GM19035 (cell line): Measurements from ENCODE around the gene UMPS.
"Not testable (repeated sequence)": the region's sequence is repeated elsewhere in the genome, so short reads cannot be mapped to it uniquely, and the experiment has no call there.

ENCODE experiments used
- ATAC-seq: cut with Tn5 transposase; IDR thresholded peaks from one replicate; pipeline ENCODE4 v1.9.1; 2021; ENCODE audit not compliant: unreplicated experiment

Gene UMPS

DNA sequence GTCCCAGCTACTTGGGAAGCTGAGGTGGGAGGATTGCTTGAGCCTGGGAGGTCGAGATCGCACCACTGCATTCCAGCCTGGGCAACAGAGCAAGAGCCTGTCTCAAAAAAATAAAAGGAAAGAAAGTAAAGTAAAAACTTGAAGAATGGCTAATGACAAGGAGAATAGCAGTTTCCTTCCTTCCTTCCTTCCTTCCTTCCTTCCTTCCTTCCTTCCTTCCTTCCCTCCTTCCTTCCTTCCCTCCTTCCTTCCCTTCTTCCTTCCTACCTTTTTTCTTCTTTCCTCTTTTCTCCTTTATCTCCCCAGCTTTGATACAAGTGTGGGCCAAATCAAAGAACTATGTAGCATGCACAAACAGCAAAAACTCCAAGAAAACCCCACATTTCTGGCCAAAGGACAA, 23.0 kb upstream of the UMPS start:
- ATAC-seq = not testable (repeated sequence)

GRCh38 chr3:124707656-124708062, 22.6 kb upstream of the UMPS start:
- ATAC-seq = no peak

DNA sequence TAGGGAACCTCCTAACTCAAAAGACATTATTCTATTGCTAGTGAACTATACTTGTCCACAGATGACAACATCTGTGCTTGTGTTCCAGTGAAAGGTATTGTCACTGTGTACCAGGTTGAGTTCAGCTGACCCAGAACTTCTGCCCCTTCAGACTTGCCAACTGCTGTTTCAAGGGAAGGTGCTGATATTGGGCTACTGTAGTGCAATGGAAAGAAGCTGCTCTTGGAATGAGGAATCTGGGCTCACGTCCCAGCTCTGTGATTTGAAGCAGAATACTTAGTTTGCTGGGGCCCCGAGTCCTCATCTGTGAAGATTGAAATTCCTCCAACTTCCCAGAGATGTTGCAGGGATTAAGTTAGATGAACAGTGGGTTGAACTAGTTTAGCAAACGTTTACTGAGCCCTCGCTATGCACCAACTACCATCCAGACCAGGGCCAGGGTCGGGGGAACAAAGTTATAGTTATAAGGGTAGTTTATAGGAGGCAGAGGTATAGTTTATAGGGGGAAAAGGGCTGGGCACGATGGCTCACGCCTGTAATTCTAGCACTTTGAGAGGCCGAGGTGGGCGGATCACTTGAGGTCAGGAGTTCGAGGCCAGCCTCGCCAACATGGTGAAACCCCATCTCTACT, 15.9 kb upstream of the UMPS start:
- ATAC-seq = no peak

GRCh38 chr3:124722589-124722988, 7.7 kb upstream of the UMPS start:
- ATAC-seq = no peak

GRCh38 chr3:124730941-124731297, 667 bp downstream of the UMPS start:
- no peak for ATAC-seq

DNA sequence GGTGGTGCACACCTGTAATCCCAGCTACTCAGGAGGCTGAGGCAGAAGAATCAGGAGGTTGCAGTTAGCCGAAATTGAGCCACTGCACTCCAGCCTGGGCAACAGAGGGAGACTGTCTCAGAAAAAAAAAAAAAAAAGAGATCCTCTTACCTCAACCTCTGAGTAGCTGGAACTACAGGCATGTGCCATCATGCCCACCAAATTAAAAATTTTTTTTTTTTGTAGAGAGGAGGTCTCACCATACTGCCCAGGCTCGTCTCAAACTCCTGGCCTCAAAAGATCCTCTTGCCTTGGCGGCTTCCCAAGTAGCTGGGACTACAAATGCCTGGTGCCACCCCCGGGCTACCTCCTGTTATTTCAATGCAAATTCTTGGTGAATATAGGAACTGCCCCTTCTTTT, 1.5 kb downstream of the UMPS start:
- no peak for ATAC-seq

DNA sequence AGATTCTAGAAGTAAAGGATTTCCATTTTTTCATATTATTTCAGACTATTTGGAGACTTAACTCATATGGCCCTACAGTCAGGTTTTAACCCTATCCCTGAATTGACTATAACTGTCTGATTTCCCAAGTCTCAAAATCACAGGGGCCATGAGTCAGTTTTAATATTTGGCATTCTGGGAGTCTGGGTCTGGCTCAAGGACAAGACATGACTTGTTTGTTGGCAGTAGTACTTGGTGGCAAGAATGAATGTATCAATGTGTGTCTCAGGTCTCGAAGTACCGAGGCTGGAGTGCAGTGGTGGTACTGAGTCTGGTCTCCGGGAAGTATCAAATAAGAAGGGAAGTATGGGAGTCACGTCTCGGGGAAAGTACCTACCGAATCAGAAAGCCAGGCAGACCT, 10.8 kb downstream of the UMPS start:
- ATAC-seq = no peak

DNA sequence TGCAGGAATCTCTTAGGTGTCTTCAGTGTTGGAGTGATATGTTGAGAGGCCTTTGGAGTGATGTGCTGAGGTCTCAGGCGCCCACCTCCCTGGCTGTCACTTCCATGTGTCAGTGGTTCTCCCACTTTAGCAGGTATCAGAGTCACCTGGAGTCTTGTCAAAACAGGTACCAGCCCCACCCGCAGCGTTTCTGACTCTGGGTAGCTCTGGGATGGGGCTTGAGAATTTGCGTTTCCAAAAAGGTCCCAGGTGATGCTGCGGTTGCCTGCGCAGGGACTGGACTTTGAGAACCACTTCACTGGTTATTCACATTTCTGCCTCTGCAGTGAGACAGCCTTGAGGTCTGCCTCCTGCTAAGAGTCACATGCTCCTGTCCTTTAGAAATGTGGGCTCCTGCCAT, 15.5 kb downstream of the UMPS start:
- no peak for ATAC-seq

DNA sequence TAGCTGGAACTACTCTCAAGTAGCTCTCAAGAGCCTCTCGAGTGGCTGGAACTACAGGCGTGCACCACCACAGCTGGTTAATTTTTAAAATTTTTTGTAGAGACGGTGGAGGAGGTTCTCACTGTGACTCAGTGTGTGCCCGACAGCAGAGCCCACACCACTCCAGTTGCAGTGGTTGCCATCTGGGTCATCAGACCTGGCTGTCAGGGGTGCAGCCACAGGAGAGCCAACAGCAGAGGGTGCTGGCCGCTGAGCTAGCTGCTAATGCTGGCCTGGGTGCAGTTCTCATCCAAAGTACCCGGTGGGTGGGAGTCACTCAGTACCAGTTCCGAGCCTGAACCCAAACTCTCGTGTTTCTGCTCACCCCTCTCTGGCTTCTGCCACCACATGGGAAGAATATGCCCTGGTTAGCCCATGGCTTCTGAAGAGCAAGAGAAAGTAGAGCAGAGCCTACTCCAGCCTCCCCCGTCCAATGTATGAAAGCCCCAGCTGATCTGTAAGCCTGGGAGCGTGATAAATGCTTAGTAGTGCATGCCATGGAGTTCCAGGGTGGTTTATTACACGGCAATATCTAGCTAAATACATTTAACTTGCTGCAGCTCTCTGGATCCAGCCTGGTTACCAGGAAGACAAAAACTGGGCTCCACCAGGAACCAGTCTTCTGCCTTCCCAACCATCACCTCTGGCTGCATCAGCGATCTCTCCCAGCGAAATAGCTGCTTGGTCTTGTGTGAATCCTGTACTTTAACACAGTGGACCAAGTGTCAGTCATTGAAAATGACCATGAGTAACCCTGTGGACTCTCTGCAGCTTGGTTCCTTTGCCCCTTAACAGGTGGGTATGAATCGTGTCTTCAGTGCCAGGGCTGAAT, 17.1 kb downstream of the UMPS start:
- ATAC-seq = no peak

DNA sequence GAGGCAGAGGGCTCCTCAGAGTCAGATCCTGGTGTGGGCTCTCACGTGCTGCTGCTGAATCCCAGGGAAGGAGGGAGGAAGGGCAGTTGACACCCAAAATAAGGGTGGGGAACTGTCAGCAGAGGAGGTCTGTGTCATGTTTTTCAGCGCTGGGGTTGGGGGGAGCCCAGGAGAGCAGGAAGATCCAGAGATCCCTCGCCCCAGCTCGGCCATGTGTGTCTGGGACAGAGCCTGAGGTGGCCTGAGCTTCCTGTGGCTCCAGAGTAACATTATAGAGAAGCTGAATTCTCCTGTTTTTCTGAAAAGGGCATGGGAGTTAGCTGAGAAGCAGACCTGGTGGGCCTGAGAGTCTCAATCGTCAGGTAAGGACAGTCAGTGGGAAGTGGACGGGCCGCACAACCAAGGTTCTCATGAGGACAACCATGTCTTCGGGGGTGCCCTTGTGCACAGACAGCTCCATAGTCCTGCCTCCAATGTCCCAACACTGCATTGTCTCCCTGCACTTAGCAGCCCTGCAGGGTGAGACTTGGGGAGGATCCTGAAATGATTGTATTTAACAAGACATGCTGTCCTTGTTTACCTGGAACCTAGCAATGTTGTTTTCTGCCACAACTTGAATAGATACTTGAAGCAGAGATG, 18.4 kb downstream of the UMPS start:
- no peak for ATAC-seq

GRCh38 chr3:124749877-124750276, 19.6 kb downstream of the UMPS start:
- not testable (repeated sequence) for ATAC-seq

DNA sequence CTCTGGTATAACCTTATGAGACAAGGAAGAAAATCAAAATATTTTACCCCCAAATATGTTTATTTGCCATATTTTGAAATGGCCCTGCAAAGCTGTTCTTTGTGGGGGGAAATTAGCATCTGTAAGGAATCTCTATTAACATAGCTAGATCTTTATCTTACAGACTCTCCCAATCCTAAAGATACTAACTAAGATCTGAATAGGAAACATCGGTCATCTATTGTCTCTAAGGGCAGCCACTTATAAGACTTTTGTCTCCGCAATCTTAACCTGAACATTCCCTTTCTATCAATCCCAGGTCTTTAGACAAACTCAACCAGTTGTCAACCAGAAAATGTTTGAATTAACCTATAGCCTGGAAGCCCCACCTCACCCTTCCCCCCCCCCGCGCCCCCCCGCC, 21.2 kb downstream of the UMPS start:
- ATAC-seq = no peak

DNA sequence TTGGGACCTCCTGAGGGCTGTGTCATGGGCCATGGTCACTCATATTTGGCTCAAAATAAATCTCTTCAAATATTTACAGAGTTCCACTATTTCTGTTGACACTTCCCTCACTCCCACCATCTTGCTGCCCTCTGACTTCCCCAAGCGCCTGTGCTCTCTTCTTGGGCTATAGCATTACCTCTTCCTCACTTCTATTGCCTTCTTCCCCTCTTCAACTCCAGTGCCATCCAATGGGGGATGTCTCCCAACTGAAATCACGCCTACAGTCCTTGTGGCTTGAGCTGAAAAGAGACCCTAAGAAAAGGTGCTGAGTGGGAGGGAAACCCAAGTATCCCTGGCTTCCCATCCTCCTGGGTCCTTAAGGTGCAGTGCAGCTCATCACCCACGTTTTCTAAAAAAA, 21.8 kb downstream of the UMPS start:
- ATAC-seq = no peak

DNA sequence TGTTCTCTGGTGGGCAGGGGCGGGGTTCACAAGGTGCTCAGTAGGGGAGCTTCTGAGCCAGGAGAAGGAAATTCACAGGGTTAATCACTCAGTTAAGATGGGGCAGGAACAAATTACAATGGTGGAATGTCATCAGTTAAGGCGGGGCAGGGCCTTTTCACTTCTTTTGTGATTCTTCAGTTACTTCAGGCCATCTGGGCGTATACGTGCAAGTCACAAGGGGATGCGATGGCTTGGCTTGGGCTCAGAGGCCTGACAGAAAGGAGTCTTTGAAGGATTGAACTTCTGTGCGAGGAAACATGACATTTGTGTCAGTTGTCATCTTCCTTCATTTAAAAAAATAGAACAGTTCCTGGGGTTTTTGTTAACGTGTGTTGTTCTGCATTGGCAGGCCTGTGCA, 27.7 kb downstream of the UMPS start:
- ATAC-seq = not testable (repeated sequence)

- no peak for ATAC-seq
Measured at GRCh38 chr3:124758851-124759635, 28.8 kb downstream of the UMPS start.

DNA sequence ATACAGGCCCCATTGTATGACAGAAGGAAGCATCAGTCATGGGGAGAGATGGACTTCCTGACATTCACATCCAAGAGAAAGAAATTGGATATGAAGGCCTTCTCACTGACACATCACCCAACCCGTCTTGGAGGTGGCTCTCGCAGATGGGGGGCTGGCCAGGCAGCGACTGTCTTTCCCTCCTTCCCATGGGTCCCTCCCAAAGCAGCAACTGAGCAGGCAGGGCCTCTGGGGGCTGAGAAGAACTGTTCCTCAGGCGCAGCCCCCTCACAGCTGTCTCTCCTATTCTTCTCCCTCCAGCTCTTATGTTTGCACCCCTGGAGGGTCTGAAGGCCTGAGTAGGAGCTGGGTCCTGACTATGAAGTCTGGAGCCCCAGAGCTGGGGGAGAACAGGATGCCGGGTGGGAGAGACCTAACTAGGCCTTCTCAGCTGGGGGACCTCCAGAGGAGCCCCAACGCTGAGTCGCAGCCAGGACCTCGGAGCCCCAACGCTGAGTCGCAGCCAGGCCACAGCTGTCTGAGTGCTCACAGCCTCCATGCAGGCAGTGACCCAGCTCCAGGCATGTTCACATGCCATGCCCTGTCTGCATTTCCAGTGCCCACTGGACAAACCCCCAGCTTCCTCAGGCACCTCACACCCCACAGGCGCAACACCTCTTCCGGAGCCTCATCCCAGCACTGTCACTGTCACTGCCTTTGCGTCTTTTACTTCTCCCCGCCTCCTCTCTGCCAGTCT, 29.6 kb downstream of the UMPS start:
- ATAC-seq = no peak

DNA sequence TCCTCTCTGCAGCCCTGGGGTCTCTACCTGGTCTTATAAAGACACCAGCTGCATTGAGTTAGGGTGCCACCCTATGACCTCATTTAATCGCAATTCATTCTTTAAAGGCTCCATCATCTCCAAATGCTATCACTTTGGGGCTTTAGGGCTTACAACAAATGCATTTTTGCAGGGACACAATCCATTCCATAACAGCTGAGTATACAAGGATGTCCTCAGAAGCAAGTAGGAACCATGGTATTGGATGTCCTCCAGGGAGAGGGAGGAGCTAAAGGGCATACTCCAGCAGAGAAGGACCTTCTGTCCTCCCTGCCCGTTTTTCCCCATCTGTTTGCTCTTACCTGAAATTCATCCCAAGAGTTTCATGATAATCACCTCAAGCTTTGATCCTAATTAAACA, 30.3 kb downstream of the UMPS start:
- ATAC-seq = no peak

DNA sequence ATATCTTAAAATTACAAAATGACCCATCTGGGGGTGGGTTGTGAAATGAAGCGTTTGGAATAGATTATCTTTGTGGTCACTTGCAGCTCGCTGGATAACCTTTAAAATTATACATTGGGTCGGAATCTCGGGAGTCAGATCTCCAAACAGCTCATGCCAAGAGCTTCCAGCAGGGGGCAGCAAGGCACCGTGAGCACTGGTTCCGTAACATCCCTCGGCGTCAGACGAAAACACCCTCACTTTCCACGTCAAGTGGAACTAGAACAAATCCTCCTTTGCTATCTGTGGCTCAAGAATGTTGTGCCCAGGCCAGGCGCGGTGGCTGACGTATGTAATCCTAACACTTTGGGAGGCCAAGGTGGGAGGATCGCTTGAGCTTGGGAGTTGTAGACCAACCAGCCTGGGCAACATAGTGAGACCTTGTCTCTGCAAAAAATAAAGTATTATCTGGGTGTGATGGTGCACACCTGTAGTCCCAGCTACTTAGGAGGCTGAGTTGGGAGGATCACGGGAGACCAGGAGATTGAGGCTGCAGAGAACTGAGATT, 31.1 kb downstream of the UMPS start:
- no peak for ATAC-seq

DNA sequence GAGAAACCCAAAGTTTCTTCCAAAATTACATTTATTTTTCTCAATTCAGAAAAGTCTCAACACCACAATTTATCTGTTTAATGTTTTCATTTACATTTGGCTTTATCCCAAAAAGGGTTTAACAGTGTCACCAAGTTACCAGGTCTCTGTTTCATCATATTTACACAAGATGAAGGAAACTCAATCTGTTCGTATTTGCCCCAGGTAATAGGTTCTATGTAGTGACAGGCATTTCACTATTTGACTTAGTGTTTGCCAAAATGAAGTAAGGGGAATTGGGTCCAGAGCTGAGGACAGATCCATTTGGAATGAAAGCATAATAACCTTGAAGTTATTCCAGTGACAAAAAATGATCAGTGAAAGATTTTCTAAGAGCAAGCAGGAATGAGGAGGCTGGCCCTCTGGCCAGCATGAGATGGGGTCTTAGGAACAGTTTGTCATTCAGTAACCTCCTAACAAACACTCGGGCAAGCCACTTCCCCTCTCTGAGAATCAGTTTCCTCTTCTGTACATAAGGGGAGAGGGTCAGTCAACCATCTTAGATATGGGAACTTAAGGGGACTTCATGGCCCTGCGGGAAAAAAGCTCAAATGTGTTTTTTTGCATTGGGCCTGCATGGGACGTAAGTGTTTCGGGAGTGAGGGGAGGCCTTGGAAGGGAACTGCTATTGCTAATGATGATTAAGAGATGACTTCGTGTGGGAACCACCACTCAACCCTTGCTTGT, 31.8 kb downstream of the UMPS start:
- no peak for ATAC-seq

- no peak for ATAC-seq
Measured at GRCh38 chr3:124762661-124763011, 32.4 kb downstream of the UMPS start.
